Activated effector memory CD4-positive, alpha-beta T cell treated with anti-CD3 and anti-CD28 coated beads, Interleukin-2, amount 50 U/mL, for 16 hours (primary cell): ENCODE results near the gene IL26.
"Not testable (repeated sequence)": the region's sequence is repeated elsewhere in the genome, so short reads cannot be mapped to it uniquely, and the experiment has no call there.

Experiments used
- DNase-seq: peaks from one replicate; pipeline ENCODE4 v3.0.0-alpha.2; 2020

Gene IL26

GRCh38 chr12:68190301-68190700 lies 35.3 kb downstream of the IL26 start:
- no peak for DNase-seq

- DNase-seq: peak; percentile 68
These were observed 35.8 kb downstream of the IL26 start for GRCh38 chr12:68189821-68190242.

GRCh38 chr12:68185598-68185997 lies 40.0 kb downstream of the IL26 start:
- no peak for DNase-seq

- DNase-seq: no peak
These were observed 44.5 kb downstream of the IL26 start for GRCh38 chr12:68180792-68181744.

- DNase-seq: no peak
These were observed 46.7 kb downstream of the IL26 start for GRCh38 chr12:68178774-68179439.

GRCh38 chr12:68178184-68178583 lies 47.4 kb downstream of the IL26 start:
- DNase-seq: no peak

GRCh38 chr12:68177562-68177961 lies 48.0 kb downstream of the IL26 start:
- no peak for DNase-seq

- DNase-seq: no peak
These were observed 49.4 kb downstream of the IL26 start for GRCh38 chr12:68176257-68176656.

- peak; percentile 81 for DNase-seq
These were observed 50.0 kb downstream of the IL26 start for GRCh38 chr12:68175557-68176061.

GRCh38 chr12:68174761-68175160 lies 50.8 kb downstream of the IL26 start:
- DNase-seq: not testable (repeated sequence)

- no peak for DNase-seq
These were observed 51.8 kb downstream of the IL26 start for GRCh38 chr12:68173792-68174191.

GRCh38 chr12:68170726-68171125 lies 54.9 kb downstream of the IL26 start:
- DNase-seq: no peak

- no peak for DNase-seq
These were observed 56.3 kb downstream of the IL26 start for GRCh38 chr12:68169213-68169889.

GRCh38 chr12:68166317-68166831 lies 59.2 kb downstream of the IL26 start:
- DNase-seq: no peak

- DNase-seq: no peak
These were observed 62.0 kb downstream of the IL26 start for GRCh38 chr12:68163560-68164081.

- no peak for DNase-seq
These were observed 63.2 kb downstream of the IL26 start for GRCh38 chr12:68162374-68162773.

- DNase-seq: no peak
These were observed 65.8 kb downstream of the IL26 start, which contains the start of gene IFNG for GRCh38 chr12:68159681-68160304. Gene IFNG (minus strand): TSS chr12:68159740. CDS start chr12:68159615, 125 bp downstream.

GRCh38 chr12:68158432-68158831 lies 67.2 kb downstream of the IL26 start:
- DNase-seq: no peak

GRCh38 chr12:68157380-68157779 lies 68.2 kb downstream of the IL26 start:
- DNase-seq: no peak

GRCh38 chr12:68156636-68157035 lies 69.0 kb downstream of the IL26 start:
- no peak for DNase-seq

GRCh38 chr12:68154779-68155178 lies 70.8 kb downstream of the IL26 start:
- no peak for DNase-seq
